Type B pancreatic cell (in vitro differentiated cells): ENCODE results near the gene RELT. TPM values are rescaled to one million over a fixed set of nuclear protein-coding genes. Genes with fewer than 3 reads are reported as not detected.

Source experiments
- DNase-seq: peaks from one replicate; pipeline ENCODE4 v3.0.0; 2021; ENCODE audit warnings: mixed read lengths; ENCODE audit not compliant: unreplicated experiment; ENCODE audit errors: extremely low spot score
- H3K27ac Mint-ChIP-seq: 2 replicates; pipeline ENCODE4 v1.8.0; 2021; ENCODE audit warnings: mild to moderate bottlenecking, mixed read lengths
- H3K27me3 Mint-ChIP-seq: 2 replicates; pipeline ENCODE4 v1.8.0; 2021; ENCODE audit warnings: mixed read lengths
- H3K36me3 Mint-ChIP-seq: 2 replicates; pipeline ENCODE4 v1.8.0; 2021; ENCODE audit warnings: mixed read lengths
- H3K4me1 Mint-ChIP-seq: one replicate; pipeline ENCODE4 v1.8.0; 2021; ENCODE audit warnings: mixed read lengths; ENCODE audit not compliant: unreplicated experiment
- H3K4me3 Mint-ChIP-seq: 2 replicates; pipeline ENCODE4 v1.8.0; 2021; ENCODE audit warnings: mild to moderate bottlenecking, mixed read lengths
- H3K9me3 Mint-ChIP-seq: 2 replicates; pipeline ENCODE4 v1.8.0; 2021; ENCODE audit warnings: mixed read lengths
- total RNA-seq: library from RNA; stranded (reverse); gene quantifications from 2 replicates; pipeline ENCODE4 v1.2.1, GENCODE V29; 2021; ENCODE audit warnings: low replicate concordance
- TF ChIP-seq, protein P1 (sequence below): fragments of 200-600 bp; sonication (generic); conservative IDR thresholded peaks from 2 replicates; pipeline ENCODE4 v1.5.0; 2021; ENCODE audit warnings: antibody characterized with exemption, mild to moderate bottlenecking

RELT gene
- total RNA-seq, 1 donor from 2014 or later: 8.5 TPM

- no peaks in the 10 kb centered on the region for H3K36me3 Mint-ChIP-seq
- H3K27ac Mint-ChIP-seq: no peak overlapping the region
- DNase-seq: no peak
- H3K27me3 Mint-ChIP-seq: peaks cover 3% of the 10 kb centered on the region
- TF ChIP-seq, protein P1, sequence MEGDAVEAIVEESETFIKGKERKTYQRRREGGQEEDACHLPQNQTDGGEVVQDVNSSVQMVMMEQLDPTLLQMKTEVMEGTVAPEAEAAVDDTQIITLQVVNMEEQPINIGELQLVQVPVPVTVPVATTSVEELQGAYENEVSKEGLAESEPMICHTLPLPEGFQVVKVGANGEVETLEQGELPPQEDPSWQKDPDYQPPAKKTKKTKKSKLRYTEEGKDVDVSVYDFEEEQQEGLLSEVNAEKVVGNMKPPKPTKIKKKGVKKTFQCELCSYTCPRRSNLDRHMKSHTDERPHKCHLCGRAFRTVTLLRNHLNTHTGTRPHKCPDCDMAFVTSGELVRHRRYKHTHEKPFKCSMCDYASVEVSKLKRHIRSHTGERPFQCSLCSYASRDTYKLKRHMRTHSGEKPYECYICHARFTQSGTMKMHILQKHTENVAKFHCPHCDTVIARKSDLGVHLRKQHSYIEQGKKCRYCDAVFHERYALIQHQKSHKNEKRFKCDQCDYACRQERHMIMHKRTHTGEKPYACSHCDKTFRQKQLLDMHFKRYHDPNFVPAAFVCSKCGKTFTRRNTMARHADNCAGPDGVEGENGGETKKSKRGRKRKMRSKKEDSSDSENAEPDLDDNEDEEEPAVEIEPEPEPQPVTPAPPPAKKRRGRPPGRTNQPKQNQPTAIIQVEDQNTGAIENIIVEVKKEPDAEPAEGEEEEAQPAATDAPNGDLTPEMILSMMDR: no peak
- no peaks in the 10 kb centered on the region for H3K9me3 Mint-ChIP-seq
- peaks cover 19% of the 10 kb centered on the region for H3K4me1 Mint-ChIP-seq
- H3K4me3 Mint-ChIP-seq: no peak overlapping the region
Measured at GRCh38 chr11:73374151-73374550, 2.0 kb upstream of the RELT start.

DNA sequence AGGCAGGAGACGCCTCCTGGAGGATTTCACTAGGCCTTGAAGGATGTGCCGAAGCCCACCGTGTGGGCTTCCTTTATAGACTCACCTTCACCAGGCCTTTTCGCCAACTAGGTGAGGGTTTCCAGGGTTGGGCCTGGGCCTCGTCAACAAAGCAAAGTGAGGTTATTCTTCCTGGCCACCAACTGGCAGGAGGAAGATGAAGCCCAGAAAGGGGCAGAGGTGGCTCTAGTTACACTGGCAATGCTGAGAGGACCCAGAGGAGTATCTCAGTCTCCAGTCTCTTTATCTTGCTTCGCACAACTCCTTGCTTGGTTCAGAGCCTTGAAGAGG lies 404 bp upstream of the RELT start:
- no peaks in the 10 kb centered on the region for H3K9me3 Mint-ChIP-seq
- H3K36me3 Mint-ChIP-seq: no peaks in the 10 kb centered on the region
- no peak for DNase-seq
- TF ChIP-seq, protein P1: no peak
- H3K4me1 Mint-ChIP-seq: peaks cover 19% of the 10 kb centered on the region
- peak overlapping the region; percentile 84 for H3K4me3 Mint-ChIP-seq
- H3K27me3 Mint-ChIP-seq: peaks cover 3% of the 10 kb centered on the region
- peak overlapping the region; percentile 85 for H3K27ac Mint-ChIP-seq

- H3K27ac Mint-ChIP-seq: peak overlapping the region; percentile 86
- peaks cover 3% of the 10 kb centered on the region for H3K27me3 Mint-ChIP-seq
Measured at GRCh38 chr11:73376803-73377629, 817 bp downstream of the RELT start.

DNA sequence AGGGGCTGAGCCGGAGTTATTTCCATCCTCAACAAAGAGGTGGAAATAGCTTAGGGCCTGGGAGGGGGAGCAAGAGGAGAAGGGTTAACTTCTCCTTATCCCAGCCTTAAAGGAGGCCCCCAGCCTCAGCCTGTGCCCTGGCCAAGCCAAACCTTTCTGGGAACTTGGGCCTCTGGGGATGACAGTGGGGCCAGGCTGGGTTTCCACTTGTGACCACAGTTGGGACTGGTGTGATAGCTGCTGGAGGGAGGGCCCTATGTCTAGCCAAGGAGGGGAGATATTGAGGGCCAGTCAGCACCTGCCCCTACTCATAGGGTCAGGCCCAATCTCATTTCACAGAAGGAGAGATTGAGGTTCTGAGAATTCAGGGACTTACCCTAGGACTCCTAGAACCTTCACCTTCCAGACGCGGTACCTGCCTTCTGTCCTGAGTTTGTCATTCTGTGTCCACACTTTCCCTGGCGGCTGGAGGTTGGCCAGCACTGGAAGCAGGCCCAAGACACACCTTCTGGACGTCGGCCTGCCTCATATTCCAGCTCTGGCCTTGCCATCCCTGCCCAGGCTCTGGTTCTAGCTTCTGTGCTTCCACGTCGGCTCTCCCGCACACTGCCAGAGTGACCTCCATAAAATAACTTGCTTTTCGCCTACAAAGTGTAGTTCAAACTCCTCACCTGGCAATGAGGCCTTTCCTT lies 3.1 kb downstream of the RELT start:
- H3K4me3 Mint-ChIP-seq: peak overlapping the region; percentile 44
- TF ChIP-seq, protein P1: no peak
- H3K36me3 Mint-ChIP-seq: no peaks in the 10 kb centered on the region
- peaks cover 3% of the 10 kb centered on the region for H3K27me3 Mint-ChIP-seq
- H3K27ac Mint-ChIP-seq: no peak overlapping the region
- DNase-seq: no peak
- H3K9me3 Mint-ChIP-seq: no peaks in the 10 kb centered on the region
- H3K4me1 Mint-ChIP-seq: peaks cover 24% of the 10 kb centered on the region

More at GRCh38 chr11:73376803-73377629, 817 bp downstream of the RELT start:
- Mint-ChIP-seq H3K9me3 (no peaks in the 10 kb centered on the region), H3K4me1 (peaks cover 19% of the 10 kb centered on the region), H3K36me3 (no peaks in the 10 kb centered on the region), H3K4me3 (peak overlapping the region; percentile 92)
- no peak for DNase-seq
- TF ChIP-seq, protein P1: no peak

DNA sequence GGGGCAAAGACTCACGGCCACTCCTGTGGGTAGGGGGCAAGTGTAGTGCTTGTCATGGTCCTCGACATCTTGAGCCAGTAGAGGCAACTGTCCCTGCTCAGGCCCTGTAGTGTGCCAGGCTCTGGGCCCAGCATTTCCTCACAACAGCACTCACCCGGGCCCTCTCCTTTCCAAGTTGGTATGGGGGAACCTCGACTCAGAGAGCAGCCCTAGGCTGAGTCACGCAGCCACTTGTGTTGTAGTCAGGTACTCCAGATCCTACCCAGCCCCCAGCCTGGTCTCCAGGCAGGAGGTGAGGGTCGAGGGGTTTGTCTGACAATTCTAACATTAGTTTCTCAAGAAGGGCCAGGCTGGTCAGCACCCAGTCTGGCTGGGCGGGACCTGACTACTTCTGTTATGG lies 4.1 kb downstream of the RELT start:
- no peak overlapping the region for H3K4me3 Mint-ChIP-seq
- no peak overlapping the region for H3K27ac Mint-ChIP-seq
- peaks cover 22% of the 10 kb centered on the region for H3K4me1 Mint-ChIP-seq
- no peaks in the 10 kb centered on the region for H3K9me3 Mint-ChIP-seq
- DNase-seq: no peak
- H3K36me3 Mint-ChIP-seq: no peaks in the 10 kb centered on the region
- TF ChIP-seq, protein P1: no peak
- H3K27me3 Mint-ChIP-seq: peaks cover 3% of the 10 kb centered on the region
